COLO829 (cell line): ENCODE measurements around the gene SPTAN1.
"Not testable (repeated sequence)": the region's sequence is repeated elsewhere in the genome, so short reads cannot be mapped to it uniquely, and the experiment has no call there.

ENCODE experiments used
- DNase-seq: peaks from one replicate; pipeline ENCODE4 v3.0.0; 2012; ENCODE audit warnings: low spot score

Gene SPTAN1

GRCh38 chr9:128632486-128632885 lies 80.1 kb downstream of the SPTAN1 start:
- no peak for DNase-seq

GRCh38 chr9:128633057-128633456 lies 80.7 kb downstream of the SPTAN1 start:
- no peak for DNase-seq

- no peak for DNase-seq
These were observed 81.2 kb downstream of the SPTAN1 start for GRCh38 chr9:128633601-128634000.

GRCh38 chr9:128634111-128634510 lies 81.7 kb downstream of the SPTAN1 start:
- no peak for DNase-seq

GRCh38 chr9:128634651-128635262 lies 82.4 kb downstream of the SPTAN1 start:
- DNase-seq = no peak

GRCh38 chr9:128635266-128636023 lies 83.1 kb downstream of the SPTAN1 start:
- DNase-seq = peak; percentile 78

GRCh38 chr9:128636024-128636390 lies 83.6 kb downstream of the SPTAN1 start:
- no peak for DNase-seq

GRCh38 chr9:128636556-128637530 lies 84.5 kb downstream of the SPTAN1 start:
- DNase-seq = no peak

- no peak for DNase-seq
These were observed 85.3 kb downstream of the SPTAN1 start for GRCh38 chr9:128637656-128638055.

- no peak for DNase-seq
These were observed 86.2 kb downstream of the SPTAN1 start for GRCh38 chr9:128638580-128638979.

GRCh38 chr9:128640603-128641002 lies 88.2 kb downstream of the SPTAN1 start:
- no peak for DNase-seq

GRCh38 chr9:128642675-128643245 lies 90.4 kb downstream of the SPTAN1 start:
- no peak for DNase-seq

GRCh38 chr9:128643519-128644300 lies 91.3 kb downstream of the SPTAN1 start:
- peak; percentile 68 for DNase-seq

- not testable (repeated sequence) for DNase-seq
These were observed 95.8 kb downstream of the SPTAN1 start for GRCh38 chr9:128648206-128648605.

GRCh38 chr9:128651798-128652197 lies 99.4 kb downstream of the SPTAN1 start:
- no peak for DNase-seq

GRCh38 chr9:128653908-128654307 lies 101.5 kb downstream of the SPTAN1 start:
- no peak for DNase-seq

GRCh38 chr9:128654481-128654880 lies 102.1 kb downstream of the SPTAN1 start:
- no peak for DNase-seq

GRCh38 chr9:128656416-128657343 lies 104.3 kb downstream of the SPTAN1 start, which contains the start of gene DYNC2I2:
DYNC2I2 (minus strand) TSS chr9:128656847; CDS start chr9:128656726, 121 bp downstream.
- DNase-seq = peak; percentile 95

- DNase-seq = no peak
These were observed 104.9 kb downstream of the SPTAN1 start for GRCh38 chr9:128657344-128657704.

GRCh38 chr9:128657796-128658195 lies 105.4 kb downstream of the SPTAN1 start:
- no peak for DNase-seq
